ENCODE measurements around the gene STEAP1B. TPM values are rescaled to one million over a fixed set of nuclear protein-coding genes. Genes with fewer than 3 reads are reported as not detected.

Gene STEAP1B
- total and polyA plus RNA-seq, 3 donors from 2014 or later: 7.4 to 11.3 (median 11.3) TPM

DNA sequence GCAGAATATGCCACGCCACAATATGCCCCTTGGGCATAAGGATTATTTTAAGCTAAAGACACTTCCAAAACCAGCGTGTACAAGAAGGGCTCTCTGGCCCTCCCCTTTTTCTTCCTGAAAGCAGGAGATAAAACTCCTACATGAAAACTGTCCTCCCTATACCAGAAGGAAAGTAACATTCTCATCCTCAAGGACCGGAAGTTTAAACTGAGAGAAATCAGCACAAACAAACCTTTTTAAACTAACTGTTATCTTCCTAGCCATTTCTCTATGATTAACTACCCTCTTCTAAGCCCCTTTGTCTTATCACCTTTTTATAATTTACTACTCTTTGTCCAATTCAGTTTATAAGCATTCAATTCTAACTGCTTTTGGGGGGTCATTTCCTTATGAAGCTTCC is 126.6 kb downstream of the STEAP1B start:
- intact Hi-C loops (cut with DNase I; ENCODE audit: low total_unique reads): no loop called here
- Histone ChIP-seq H3K27me3 (no peaks in the 10 kb centered on the region), H3K4me1 (peaks cover 19% of the 10 kb centered on the region), H3K9me3 (no peaks in the 10 kb centered on the region), H3K4me3 (no peak overlapping the region), H3K27ac (peak overlapping the region in 1 of 2 donors; percentile 29), H3K36me3 (ENCODE audit: low read depth, missing control alignments) (no peaks in the 10 kb centered on the region)
- no peak for DNase-seq
- TF ChIP-seq, protein P1, sequence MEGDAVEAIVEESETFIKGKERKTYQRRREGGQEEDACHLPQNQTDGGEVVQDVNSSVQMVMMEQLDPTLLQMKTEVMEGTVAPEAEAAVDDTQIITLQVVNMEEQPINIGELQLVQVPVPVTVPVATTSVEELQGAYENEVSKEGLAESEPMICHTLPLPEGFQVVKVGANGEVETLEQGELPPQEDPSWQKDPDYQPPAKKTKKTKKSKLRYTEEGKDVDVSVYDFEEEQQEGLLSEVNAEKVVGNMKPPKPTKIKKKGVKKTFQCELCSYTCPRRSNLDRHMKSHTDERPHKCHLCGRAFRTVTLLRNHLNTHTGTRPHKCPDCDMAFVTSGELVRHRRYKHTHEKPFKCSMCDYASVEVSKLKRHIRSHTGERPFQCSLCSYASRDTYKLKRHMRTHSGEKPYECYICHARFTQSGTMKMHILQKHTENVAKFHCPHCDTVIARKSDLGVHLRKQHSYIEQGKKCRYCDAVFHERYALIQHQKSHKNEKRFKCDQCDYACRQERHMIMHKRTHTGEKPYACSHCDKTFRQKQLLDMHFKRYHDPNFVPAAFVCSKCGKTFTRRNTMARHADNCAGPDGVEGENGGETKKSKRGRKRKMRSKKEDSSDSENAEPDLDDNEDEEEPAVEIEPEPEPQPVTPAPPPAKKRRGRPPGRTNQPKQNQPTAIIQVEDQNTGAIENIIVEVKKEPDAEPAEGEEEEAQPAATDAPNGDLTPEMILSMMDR (IDR thresholded peaks at IDR 0.05): no peak
- no peak for TF ChIP-seq POLR2A (IDR thresholded peaks at IDR 0.05)
- WGBS, 2 donors: 44 to 60% methylated on average over 3 of the region's 3 CpGs

DNA sequence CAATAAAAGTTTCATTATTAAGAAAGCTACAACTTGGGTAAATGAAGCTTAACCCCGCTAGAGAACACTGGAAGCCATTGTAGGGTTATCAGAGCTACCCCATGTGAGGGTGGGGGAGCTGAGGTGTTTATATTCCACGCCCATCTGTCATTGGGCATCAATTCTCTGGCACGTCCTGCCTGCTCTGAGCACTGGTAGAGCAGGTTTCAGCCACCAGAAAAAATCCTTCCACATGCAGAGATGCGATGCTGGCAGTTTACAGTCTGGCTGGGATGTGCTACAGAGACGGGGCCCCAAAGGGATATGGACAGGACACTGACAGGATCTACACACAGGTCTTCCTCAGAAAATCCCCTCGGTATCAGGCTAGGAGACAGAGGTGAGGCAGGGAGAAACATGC is 127.1 kb downstream of the STEAP1B start:
- peaks cover 15% of the 10 kb centered on the region for H3K4me1 ChIP-seq
- no peaks in the 10 kb centered on the region for H3K9me3 ChIP-seq
- TF ChIP-seq, protein P1 (IDR thresholded peaks at IDR 0.05): no peak
- TF ChIP-seq POLR2A (IDR thresholded peaks at IDR 0.05): no peak
- H3K36me3 ChIP-seq (ENCODE audit: low read depth, missing control alignments): no peaks in the 10 kb centered on the region
- intact Hi-C loops (cut with DNase I; ENCODE audit: low total_unique reads): no loop called here
- peak; percentile 64 for DNase-seq
- H3K4me3 ChIP-seq: no peak overlapping the region
- WGBS, 2 donors: 65 to 77% methylated on average over 4 to 6 of the region's 6 CpGs
- no peaks in the 10 kb centered on the region for H3K27me3 ChIP-seq
- H3K27ac ChIP-seq: peak overlapping the region in 1 of 2 donors; percentile 29

DNA sequence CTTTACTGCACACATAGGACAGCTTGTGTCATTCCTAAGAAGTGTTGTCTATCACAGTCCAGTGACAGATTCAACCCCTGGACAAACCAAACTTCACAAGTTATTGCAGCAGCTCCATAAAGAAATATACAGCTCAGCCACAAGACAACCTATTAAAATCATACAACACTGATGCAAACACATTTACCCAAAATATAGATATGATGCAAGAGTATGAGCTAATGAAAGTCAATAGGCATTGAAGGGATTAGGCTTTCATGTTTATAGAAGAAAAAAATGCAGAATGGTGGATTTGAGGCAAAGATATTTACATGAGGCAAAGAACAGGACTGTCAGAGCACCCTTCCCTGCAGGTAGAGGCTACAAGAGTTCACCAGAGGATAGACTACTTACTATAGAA is 128.1 kb downstream of the STEAP1B start:
- TF ChIP-seq, protein P1 (IDR thresholded peaks at IDR 0.05): no peak
- no peak for TF ChIP-seq POLR2A (IDR thresholded peaks at IDR 0.05)
- no peak overlapping the region for H3K27ac ChIP-seq
- no peak for DNase-seq
- H3K4me3 ChIP-seq: no peak overlapping the region
- H3K4me1 ChIP-seq: peaks cover 7% of the 10 kb centered on the region
- no peaks in the 10 kb centered on the region for H3K36me3 ChIP-seq (ENCODE audit: low read depth, missing control alignments)
- H3K27me3 ChIP-seq: no peaks in the 10 kb centered on the region
- intact Hi-C loops (cut with DNase I; ENCODE audit: low total_unique reads): no loop called here
- H3K9me3 ChIP-seq: no peaks in the 10 kb centered on the region

Other genes starting within 250 kb of the STEAP1B start
- 10 to 100 TPM; 63.8 to 67.5 TPM for gene RAPGEF5, start 143.0 kb downstream of the STEAP1B start, total RNA-seq
- gene RAPGEF5, start 143.0 kb downstream of the STEAP1B start, polyA plus RNA-seq (ENCODE audit: insufficient read depth, low read depth, low replicate concordance): 16.8 TPM
- gene IL6, start 227.0 kb upstream of the STEAP1B start, total RNA-seq: not detected
- gene IL6, start 227.0 kb upstream of the STEAP1B start, polyA plus RNA-seq (ENCODE audit: insufficient read depth, low read depth, low replicate concordance): 0.47 TPM